LNCAP (cell line): ENCODE measurements around the gene MYRIP.

ENCODE experiments used
- TF ChIP-seq, protein P1 (sequence below): fragments of 450-650 bp; IDR thresholded peaks from 2 replicates; pipeline ENCODE4 v1.5.1; 2017; ENCODE audit warnings: mild to moderate bottlenecking

Gene MYRIP

DNA sequence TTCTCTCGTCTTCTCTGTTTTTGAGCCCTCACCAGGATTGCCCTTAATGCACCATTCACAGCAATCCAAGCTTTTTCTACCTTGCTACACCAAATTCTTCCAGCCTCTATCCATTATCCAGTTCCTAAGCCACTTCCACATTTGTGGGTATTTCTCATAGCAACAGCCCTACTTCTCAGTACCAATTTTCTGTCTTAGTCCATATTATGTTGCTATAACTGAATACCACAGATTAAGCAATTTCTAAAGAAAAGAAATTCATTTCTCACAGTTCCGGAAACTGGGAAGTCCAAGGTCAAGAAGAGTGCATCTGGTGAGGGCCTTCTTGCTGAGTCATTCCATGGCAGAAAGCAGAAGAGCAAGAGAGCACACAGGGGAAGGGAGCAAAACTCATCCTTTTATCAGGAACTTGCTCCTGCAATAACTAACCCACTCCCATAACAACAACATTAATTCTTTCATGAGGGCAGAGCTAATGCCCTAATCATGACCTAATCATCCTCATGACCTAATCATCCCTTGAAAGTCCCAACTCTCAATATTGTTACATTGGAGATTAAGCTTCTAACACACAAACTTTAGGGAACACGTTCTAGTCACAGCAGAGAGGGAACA, 490.4 kb downstream of the MYRIP start:
- TF ChIP-seq, protein P1, sequence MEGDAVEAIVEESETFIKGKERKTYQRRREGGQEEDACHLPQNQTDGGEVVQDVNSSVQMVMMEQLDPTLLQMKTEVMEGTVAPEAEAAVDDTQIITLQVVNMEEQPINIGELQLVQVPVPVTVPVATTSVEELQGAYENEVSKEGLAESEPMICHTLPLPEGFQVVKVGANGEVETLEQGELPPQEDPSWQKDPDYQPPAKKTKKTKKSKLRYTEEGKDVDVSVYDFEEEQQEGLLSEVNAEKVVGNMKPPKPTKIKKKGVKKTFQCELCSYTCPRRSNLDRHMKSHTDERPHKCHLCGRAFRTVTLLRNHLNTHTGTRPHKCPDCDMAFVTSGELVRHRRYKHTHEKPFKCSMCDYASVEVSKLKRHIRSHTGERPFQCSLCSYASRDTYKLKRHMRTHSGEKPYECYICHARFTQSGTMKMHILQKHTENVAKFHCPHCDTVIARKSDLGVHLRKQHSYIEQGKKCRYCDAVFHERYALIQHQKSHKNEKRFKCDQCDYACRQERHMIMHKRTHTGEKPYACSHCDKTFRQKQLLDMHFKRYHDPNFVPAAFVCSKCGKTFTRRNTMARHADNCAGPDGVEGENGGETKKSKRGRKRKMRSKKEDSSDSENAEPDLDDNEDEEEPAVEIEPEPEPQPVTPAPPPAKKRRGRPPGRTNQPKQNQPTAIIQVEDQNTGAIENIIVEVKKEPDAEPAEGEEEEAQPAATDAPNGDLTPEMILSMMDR: no peak

DNA sequence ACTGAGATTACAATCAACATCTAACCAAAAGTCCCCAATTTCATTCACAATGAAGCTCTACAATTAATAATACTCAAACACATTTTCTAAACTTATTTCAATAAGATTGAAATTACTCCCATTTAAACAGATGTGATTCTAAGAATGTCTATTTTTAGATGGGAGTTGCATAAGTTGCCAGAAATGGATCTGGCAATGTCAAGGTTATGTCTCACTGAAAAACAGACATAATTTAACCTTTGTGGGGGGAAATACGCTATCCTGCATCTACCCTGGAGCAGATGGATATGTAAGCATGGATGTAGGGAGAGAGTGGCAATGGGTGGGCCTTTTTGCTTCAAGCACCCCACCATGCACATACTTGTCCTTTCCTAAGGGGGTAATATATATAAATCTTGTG, 493.4 kb downstream of the MYRIP start:
- TF ChIP-seq, protein P1: no peak

DNA sequence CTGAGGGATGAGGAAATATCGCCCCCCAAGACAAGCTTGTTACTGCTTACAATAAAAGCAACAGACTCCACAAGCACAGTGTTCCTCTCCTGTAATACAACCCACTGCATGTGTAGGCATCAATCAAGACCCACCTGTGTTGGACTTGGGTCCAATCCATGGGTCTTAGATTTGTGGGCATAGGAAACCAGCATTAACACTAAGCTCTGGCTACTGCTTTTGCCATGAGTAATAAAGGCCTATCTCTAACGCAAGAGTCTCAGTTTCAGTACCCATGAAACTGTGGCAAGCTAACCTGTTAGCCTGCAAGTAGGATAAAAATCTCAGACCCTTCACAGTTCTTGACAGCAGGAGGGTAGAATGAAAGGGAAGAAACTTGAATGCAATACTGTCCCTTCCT, 494.9 kb downstream of the MYRIP start:
- TF ChIP-seq, protein P1: no peak

GRCh38 chr3:40306336-40306735, 496.9 kb downstream of the MYRIP start:
- TF ChIP-seq, protein P1: no peak

DNA sequence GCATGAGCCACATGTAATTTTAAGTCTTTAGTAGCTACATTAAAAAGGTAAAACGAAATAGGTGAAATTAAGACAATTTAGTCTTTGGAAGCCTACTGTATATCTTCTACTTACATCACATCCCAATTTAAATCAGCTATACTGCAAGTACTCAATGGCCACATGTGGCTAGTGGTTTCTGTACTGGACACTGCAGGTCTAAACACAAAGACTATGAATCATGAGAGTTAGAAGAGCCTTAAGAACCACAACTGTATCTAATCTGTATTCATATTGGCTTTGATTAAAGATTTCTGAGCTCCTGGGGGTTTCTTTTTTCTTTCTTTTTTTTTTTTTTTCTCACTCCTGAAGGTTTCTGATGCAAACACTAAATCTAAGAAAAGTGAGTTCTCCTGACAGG, 497.8 kb downstream of the MYRIP start:
- TF ChIP-seq, protein P1: no peak

GRCh38 chr3:40308725-40309417, 499.5 kb downstream of the MYRIP start:
- TF ChIP-seq, protein P1: no peak

GRCh38 chr3:40309418-40309924, 500.1 kb downstream of the MYRIP start, which contains the start of gene EIF1B:
EIF1B (plus strand) TSS chr3:40309707; CDS start chr3:40309942, 235 bp downstream.
- TF ChIP-seq, protein P1: peak; percentile 82
